Colonic mucosa (tissue), 4 donors: Measurements from ENCODE around the gene ATP5F1D. TPM values are rescaled to one million over a fixed set of nuclear protein-coding genes. Genes with fewer than 3 reads are reported as not detected.

ENCODE experiments used
- DNase-seq: peaks from one replicate; pipeline ENCODE4 v3.0.0-alpha.2; 2020
- H3K27ac ChIP-seq: fragments of 200-600 bp; one replicate; pipeline ENCODE4 v1.8.0; 2021
- H3K27me3 ChIP-seq: fragments of 200-600 bp; one replicate; pipeline ENCODE4 v1.8.0; 2021
- H3K36me3 ChIP-seq: fragments of 200-600 bp; one replicate; pipeline ENCODE4 v1.8.0; 2021
- H3K4me1 ChIP-seq: fragments of 200-600 bp; one replicate; pipeline ENCODE4 v1.8.0; 2021; ENCODE audit warnings: mild to moderate bottlenecking
- H3K4me3 ChIP-seq: fragments of 200-600 bp; one replicate; pipeline ENCODE4 v1.8.0; 2021
- H3K9ac ChIP-seq, 2 donors: one replicate each; pipeline ENCODE4 v1.7.0; 2013; ENCODE audit warnings: control low read depth in 2 of 2, low read depth in 2 of 2, low read length in 2 of 2
- H3K9me3 ChIP-seq: fragments of 200-600 bp; one replicate; pipeline ENCODE4 v1.8.0; 2021
- intact Hi-C: fragments of 100-400 bp; cut with DNase I; formaldehyde crosslinking; loops from one replicate; pipeline ENCODE4 v1.14.1; 2022
- total RNA-seq, 2 donors: library from RNA; stranded (reverse); fragmentation: NEBNext Ultra II Directional in 1 of 2; extraction: Animal tissue kit (Norgen Biotek cat#: 25700) in 1 of 2; gene quantifications; one replicate each; pipeline ENCODE4 v1.2.1, GENCODE V29; 2021
- TF ChIP-seq, protein P1 (sequence below): fragments of 200-600 bp; IDR thresholded peaks from one replicate; pipeline ENCODE4 v1.8.0; 2022; ENCODE audit warnings: antibody characterized with exemption, mild to moderate bottlenecking
- donor health status: healthy.
- donor health status: DM: no; HTN: no; CAD: no.
- donor health status: DM: no; HTN: no; CAD: no.

ATP5F1D gene
- total RNA-seq, 2 donors from 2014 or later = 359 to 627 TPM

GRCh38 chr19:1234051-1234954, 7.2 kb upstream of the ATP5F1D start:
- H3K4me3 ChIP-seq = no peak overlapping the region
- TF ChIP-seq, protein P1, sequence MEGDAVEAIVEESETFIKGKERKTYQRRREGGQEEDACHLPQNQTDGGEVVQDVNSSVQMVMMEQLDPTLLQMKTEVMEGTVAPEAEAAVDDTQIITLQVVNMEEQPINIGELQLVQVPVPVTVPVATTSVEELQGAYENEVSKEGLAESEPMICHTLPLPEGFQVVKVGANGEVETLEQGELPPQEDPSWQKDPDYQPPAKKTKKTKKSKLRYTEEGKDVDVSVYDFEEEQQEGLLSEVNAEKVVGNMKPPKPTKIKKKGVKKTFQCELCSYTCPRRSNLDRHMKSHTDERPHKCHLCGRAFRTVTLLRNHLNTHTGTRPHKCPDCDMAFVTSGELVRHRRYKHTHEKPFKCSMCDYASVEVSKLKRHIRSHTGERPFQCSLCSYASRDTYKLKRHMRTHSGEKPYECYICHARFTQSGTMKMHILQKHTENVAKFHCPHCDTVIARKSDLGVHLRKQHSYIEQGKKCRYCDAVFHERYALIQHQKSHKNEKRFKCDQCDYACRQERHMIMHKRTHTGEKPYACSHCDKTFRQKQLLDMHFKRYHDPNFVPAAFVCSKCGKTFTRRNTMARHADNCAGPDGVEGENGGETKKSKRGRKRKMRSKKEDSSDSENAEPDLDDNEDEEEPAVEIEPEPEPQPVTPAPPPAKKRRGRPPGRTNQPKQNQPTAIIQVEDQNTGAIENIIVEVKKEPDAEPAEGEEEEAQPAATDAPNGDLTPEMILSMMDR = no peak
- intact Hi-C loops = no loop called here
- H3K27ac ChIP-seq = no peak overlapping the region
- peaks cover 37% of the 10 kb centered on the region for H3K27me3 ChIP-seq
- H3K9ac ChIP-seq = no peak overlapping the region
- DNase-seq = no peak
- H3K4me1 ChIP-seq = peaks cover 17% of the 10 kb centered on the region
- no peaks in the 10 kb centered on the region for H3K36me3 ChIP-seq
- no peaks in the 10 kb centered on the region for H3K9me3 ChIP-seq

GRCh38 chr19:1234955-1235380, 6.6 kb upstream of the ATP5F1D start:
- H3K9ac ChIP-seq = no peak overlapping the region
- DNase-seq = no peak
- peaks cover 17% of the 10 kb centered on the region for H3K4me1 ChIP-seq
- intact Hi-C loops = no loop called here
- no peaks in the 10 kb centered on the region for H3K9me3 ChIP-seq
- no peaks in the 10 kb centered on the region for H3K36me3 ChIP-seq
- no peak overlapping the region for H3K27ac ChIP-seq
- TF ChIP-seq, protein P1 = no peak
- H3K27me3 ChIP-seq = peaks cover 37% of the 10 kb centered on the region
- no peak overlapping the region for H3K4me3 ChIP-seq

- TF ChIP-seq, protein P1 = no peak
- no peaks in the 10 kb centered on the region for H3K36me3 ChIP-seq
- no peak for DNase-seq
- peaks cover 20% of the 10 kb centered on the region for H3K4me1 ChIP-seq
- H3K4me3 ChIP-seq = no peak overlapping the region
- no peak overlapping the region for H3K27ac ChIP-seq
- H3K9me3 ChIP-seq = no peaks in the 10 kb centered on the region
- H3K27me3 ChIP-seq = peaks cover 37% of the 10 kb centered on the region
- H3K9ac ChIP-seq = peak overlapping the region in 1 of 2 donors; percentile 39
- intact Hi-C loops = no loop called here
These were observed 5.7 kb upstream of the ATP5F1D start for GRCh38 chr19:1235625-1236538.

DNA sequence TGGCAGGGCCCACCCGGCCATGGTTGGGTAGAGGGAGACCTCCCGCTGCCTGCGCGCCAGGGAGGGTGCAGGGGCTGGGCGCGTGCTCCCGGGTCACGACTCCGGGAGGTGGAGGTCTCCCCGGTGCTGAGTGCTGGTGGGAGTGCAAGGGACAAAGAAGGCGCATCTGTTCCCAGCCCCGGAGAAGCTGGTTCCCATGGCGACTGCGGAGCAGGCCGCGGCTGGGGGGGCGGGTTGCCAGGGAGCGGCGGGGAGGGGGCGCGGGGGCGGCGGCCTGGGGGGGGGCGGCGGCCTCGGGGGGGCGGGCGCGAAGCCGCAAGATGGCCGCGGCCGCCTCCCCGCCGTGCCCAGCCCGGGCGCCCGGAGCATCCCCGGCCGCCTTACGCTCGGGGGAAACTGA, 5.0 kb upstream of the ATP5F1D start:
- TF ChIP-seq, protein P1 = no peak
- Histone ChIP-seq H3K27me3 (peaks cover 37% of the 10 kb centered on the region), H3K4me1 (peaks cover 24% of the 10 kb centered on the region), H3K36me3 (no peaks in the 10 kb centered on the region), H3K9ac (no peak overlapping the region), H3K4me3 (peak overlapping the region; percentile 35), H3K9me3 (no peaks in the 10 kb centered on the region), H3K27ac (no peak overlapping the region)
- no peak for DNase-seq
- intact Hi-C loops = no loop called here

DNA sequence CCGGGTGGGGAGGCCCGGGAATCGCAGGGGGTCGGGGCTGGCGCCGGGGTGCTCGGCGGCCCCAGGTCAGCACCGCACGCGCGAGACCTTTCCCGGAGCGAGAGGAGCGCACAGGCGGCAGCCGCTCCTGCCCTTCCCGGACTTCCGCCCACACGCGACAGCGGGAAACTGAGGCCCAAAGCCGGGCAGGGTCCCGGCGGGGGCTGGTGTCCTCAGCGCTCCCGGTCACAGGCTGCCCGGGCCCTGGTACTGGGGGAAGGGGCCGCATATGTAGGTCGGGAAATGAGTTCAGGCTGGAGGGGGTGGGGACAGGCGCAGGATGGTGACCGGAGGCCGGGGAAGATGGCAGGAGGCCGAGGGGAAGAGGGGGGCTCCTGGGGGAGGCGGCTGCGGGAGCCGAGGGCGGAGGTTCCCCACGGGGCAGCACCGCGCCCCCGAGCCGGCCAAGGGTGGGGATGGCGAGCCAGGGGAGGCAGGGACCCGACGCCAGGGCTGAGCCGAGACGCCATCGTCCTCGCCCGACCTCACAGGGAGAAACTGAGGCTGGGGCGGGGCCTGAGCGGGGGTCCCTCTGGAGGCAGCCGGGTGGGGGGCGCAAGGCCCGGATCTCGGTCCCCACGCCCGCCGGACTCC, 4.4 kb upstream of the ATP5F1D start:
- H3K27ac ChIP-seq = no peak overlapping the region
- intact Hi-C loops = no loop called here

More for the DNA sequence above, 4.4 kb upstream of the ATP5F1D start:
- peaks cover 37% of the 10 kb centered on the region for H3K27me3 ChIP-seq
- H3K4me1 ChIP-seq = peaks cover 24% of the 10 kb centered on the region
- TF ChIP-seq, protein P1 = no peak
- peak; percentile 34 for DNase-seq
- H3K4me3 ChIP-seq = peak overlapping the region; percentile 35
- no peaks in the 10 kb centered on the region for H3K36me3 ChIP-seq
- H3K9me3 ChIP-seq = no peaks in the 10 kb centered on the region
- peak overlapping the region; percentile 19 to 63 for H3K9ac ChIP-seq
